Tibial nerve (tissue), 3 donors: ENCODE measurements around the gene ABHD8.

Source experiments
- POLR2A ChIP-seq, 2 donors: fragments of 450-650 bp; IDR thresholded peaks; one replicate each; pipeline ENCODE4 v1.6.1; 2017; ENCODE audit warnings: antibody characterized with exemption in 2 of 2, mild to moderate bottlenecking in 2 of 2, moderate library complexity in 2 of 2
- TF ChIP-seq, protein P1 (sequence below), 5 experiments: fragments of 200-600 bp in 3 of 5; fragments of 450-650 bp in 2 of 5; sonication (generic) in 3 of 5; IDR thresholded peaks; one replicate each; pipeline ENCODE4 v1.5.1; 2016 to 2019; ENCODE audit warnings: antibody characterized with exemption in 5 of 5, mild to moderate bottlenecking in 3 of 5, moderate library complexity in 2 of 5

GRCh38 chr19:17318966-17319365, 15.7 kb upstream of the ABHD8 start:
- TF ChIP-seq, protein P1, sequence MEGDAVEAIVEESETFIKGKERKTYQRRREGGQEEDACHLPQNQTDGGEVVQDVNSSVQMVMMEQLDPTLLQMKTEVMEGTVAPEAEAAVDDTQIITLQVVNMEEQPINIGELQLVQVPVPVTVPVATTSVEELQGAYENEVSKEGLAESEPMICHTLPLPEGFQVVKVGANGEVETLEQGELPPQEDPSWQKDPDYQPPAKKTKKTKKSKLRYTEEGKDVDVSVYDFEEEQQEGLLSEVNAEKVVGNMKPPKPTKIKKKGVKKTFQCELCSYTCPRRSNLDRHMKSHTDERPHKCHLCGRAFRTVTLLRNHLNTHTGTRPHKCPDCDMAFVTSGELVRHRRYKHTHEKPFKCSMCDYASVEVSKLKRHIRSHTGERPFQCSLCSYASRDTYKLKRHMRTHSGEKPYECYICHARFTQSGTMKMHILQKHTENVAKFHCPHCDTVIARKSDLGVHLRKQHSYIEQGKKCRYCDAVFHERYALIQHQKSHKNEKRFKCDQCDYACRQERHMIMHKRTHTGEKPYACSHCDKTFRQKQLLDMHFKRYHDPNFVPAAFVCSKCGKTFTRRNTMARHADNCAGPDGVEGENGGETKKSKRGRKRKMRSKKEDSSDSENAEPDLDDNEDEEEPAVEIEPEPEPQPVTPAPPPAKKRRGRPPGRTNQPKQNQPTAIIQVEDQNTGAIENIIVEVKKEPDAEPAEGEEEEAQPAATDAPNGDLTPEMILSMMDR (IDR thresholded peaks at IDR 0.05), result no peak
- no peak for TF ChIP-seq POLR2A (IDR thresholded peaks at IDR 0.05)
